Endothelial cell of umbilical vein (primary cell): ENCODE measurements around the gene B3GNT3. TPM values are rescaled to one million over a fixed set of nuclear protein-coding genes. Genes with fewer than 3 reads are reported as not detected.

Source experiments
- BruUV-seq: library from RNA; stranded (reverse); fragments of 400-500 nt; replicated peaks from 2 replicates; lab custom pipeline; 2021; lab: Mats Ljungman, UMichigan
- CTCF ChIA-PET: fragments of 300-600, 350-600 bp; sonication (Branson Sonifier 250); formaldehyde crosslinking; loops from one replicate; lab custom pipeline; 2021; ENCODE audit warnings: antibody characterized with exemption, inconsistent platforms; lab: Charles Lee
- POLR2A ChIA-PET: fragments of 300-600, 350-600 bp; sonication (Branson Sonifier 250); formaldehyde crosslinking; loops from one replicate; lab custom pipeline; 2021; ENCODE audit warnings: antibody characterized with exemption, inconsistent platforms; lab: Charles Lee
- DNase-seq: peaks from one replicate; pipeline ENCODE4 v3.0.0-alpha.2; 2011; ENCODE audit warnings: low read depth, low spot score
- FAIRE-seq: peaks from 2 replicates; lab custom pipeline; 2011; peaks lifted over from hg19 to GRCh38; lab: Jason Lieb, UNC
- H2AFZ ChIP-seq: 2 replicates; pipeline ENCODE4 v1.6.0; 2012; ENCODE audit warnings: low read depth, low read length, control low read depth, inconsistent platforms
- H3K27ac ChIP-seq: 2 replicates; pipeline ENCODE4 v1.5.1; 2011; ENCODE audit warnings: low read depth, mild to moderate bottlenecking, control low read depth, low read length, moderate library complexity; ENCODE audit not compliant: insufficient read depth
- H3K27me3 ChIP-seq, 2 experiments: 2 replicates each; pipeline versions ENCODE4 v1.6.0 to v1.6.1; 2011; ENCODE audit warnings: low read length in 2 of 2, mixed read lengths in 1 of 2; ENCODE audit not compliant: control insufficient read depth in 2 of 2, insufficient read depth in 2 of 2
- H3K36me3 ChIP-seq, 2 experiments: 2 replicates in 1 of 2; 3 replicates in 1 of 2; pipeline ENCODE4 v1.5.1; 2011; ENCODE audit warnings: low read length in 2 of 2, mild to moderate bottlenecking in 1 of 2, moderate library complexity in 1 of 2; ENCODE audit not compliant: control insufficient read depth in 2 of 2, insufficient read depth in 2 of 2; ENCODE audit errors: extremely low read depth in 1 of 2
- H3K4me1 ChIP-seq: 3 replicates; pipeline ENCODE4 v1.5.1; 2011; ENCODE audit warnings: mild to moderate bottlenecking, low read length; ENCODE audit not compliant: control insufficient read depth, insufficient read depth; ENCODE audit errors: extremely low read depth
- H3K4me2 ChIP-seq: 2 replicates; pipeline ENCODE4 v1.6.1; 2011; ENCODE audit warnings: low read length, control low read depth, mixed read lengths; ENCODE audit not compliant: insufficient read depth
- H3K4me3 ChIP-seq, 3 experiments: fragments of 200-600 bp in 1 of 3; sonication (generic), shearing (Covaris generic) in 1 of 3; replicated peaks in 1 of 3; 2 replicates each; pipeline ENCODE4 v1.5.1; 2011 to 2016; ENCODE audit warnings: control low read depth in 3 of 3, low read length in 3 of 3, mild to moderate bottlenecking in 2 of 3, inconsistent platforms in 1 of 3, low read depth in 1 of 3, moderate library complexity in 1 of 3; ENCODE audit not compliant: insufficient read depth in 1 of 3
- H3K79me2 ChIP-seq: 2 replicates; pipeline ENCODE4 v1.6.0; 2012; ENCODE audit warnings: low read length, inconsistent platforms; ENCODE audit not compliant: control insufficient read depth, insufficient read depth
- H3K9ac ChIP-seq: replicated peaks from 2 replicates; pipeline ENCODE3; 2011; ENCODE audit warnings: low read length, control low read depth; ENCODE audit not compliant: insufficient read depth; ENCODE audit errors: extremely low read depth
- H3K9me1 ChIP-seq: replicated peaks from 3 replicates; pipeline ENCODE4 v1.6.0; 2011; ENCODE audit warnings: mild to moderate bottlenecking, low read length; ENCODE audit not compliant: control insufficient read depth, insufficient read depth; ENCODE audit errors: extremely low read depth
- H3K9me3 ChIP-seq: replicated peaks from 2 replicates; pipeline ENCODE4 v1.5.1; 2012; ENCODE audit warnings: low read length, inconsistent platforms; ENCODE audit not compliant: control insufficient read depth, insufficient read depth
- H4K20me1 ChIP-seq: replicated peaks from 2 replicates; pipeline ENCODE3; 2011; ENCODE audit warnings: mild to moderate bottlenecking, low read length; ENCODE audit not compliant: control insufficient read depth, insufficient read depth; ENCODE audit errors: extremely low read depth
- EZH2 ChIP-seq: IDR thresholded peaks from 2 replicates; pipeline ENCODE4 v1.6.1; 2012; ENCODE audit warnings: borderline replicate concordance, low read depth, mild to moderate bottlenecking, moderate library complexity, low read length, inconsistent platforms; ENCODE audit not compliant: severe bottlenecking
- FOS ChIP-seq: IDR thresholded peaks from 2 replicates; pipeline ENCODE4 v1.6.1; 2011; ENCODE audit warnings: mild to moderate bottlenecking, low read length, moderate library complexity, borderline replicate concordance; ENCODE audit not compliant: insufficient read depth
- GATA2 ChIP-seq: IDR thresholded peaks from 2 replicates; pipeline ENCODE4 v1.7.0; 2011; ENCODE audit warnings: low read depth, mild to moderate bottlenecking, moderate library complexity, mixed read lengths, low read length; ENCODE audit not compliant: insufficient read length, insufficient read depth
- JUN ChIP-seq: IDR thresholded peaks from 2 replicates; pipeline ENCODE4 v1.6.1; 2011; ENCODE audit warnings: borderline replicate concordance, low read depth; ENCODE audit not compliant: insufficient read length, insufficient read depth
- MYC ChIP-seq: IDR thresholded peaks from one replicate; pipeline ENCODE4 v1.6.1; 2011; ENCODE audit warnings: mild to moderate bottlenecking, low read depth, low read length
- POLR2A ChIP-seq: IDR thresholded peaks from 2 replicates; pipeline ENCODE4 v1.6.1; 2012; ENCODE audit warnings: low read depth, mild to moderate bottlenecking, control low read depth, low read length
- POLR2AphosphoS5 ChIP-seq: IDR thresholded peaks from 2 replicates; pipeline ENCODE4 v1.6.1; 2012; ENCODE audit warnings: low read depth, mild to moderate bottlenecking, control low read depth, low read length, moderate library complexity; ENCODE audit not compliant: insufficient read depth
- dilution Hi-C: fragments of 300-500 bp; cut with MboI; formaldehyde crosslinking; loops from one replicate; pipeline ENCODE4 v1.15.0; 2019; ENCODE audit warnings: low sequenced_read_pairs; ENCODE audit not compliant: extremely low pct_ligation_motif_present
- intact Hi-C: fragments of 100-400 bp; cut with micrococcal nuclease; formaldehyde crosslinking; loops from one replicate; pipeline ENCODE4 v1.10.0; 2022
- polyA plus RNA-seq, 4 experiments: library from polyadenylated mRNA; depleted of rRNA in 3 of 4; stranded (reverse) in 3 of 4; unstranded in 1 of 4; fragments of >200 nt; gene quantifications; 2 replicates each; pipeline versions ENCODE4 v1.2.1 to v1.2.3, GENCODE V29; 2011 to 2012; ENCODE audit warnings: missing spikeins in 1 of 4
- total RNA-seq: library from RNA; stranded (reverse); gene quantifications from 2 replicates; pipeline ENCODE4 v1.2.3, GENCODE V29; 2021
- TF ChIP-seq, protein P1 (sequence below), 2 donors: IDR thresholded peaks; 1 replicate in 1 of 2; 2 replicates in 1 of 2; pipeline ENCODE4 v1.5.1; 2011; ENCODE audit warnings: low read length in 2 of 2, mild to moderate bottlenecking in 2 of 2, moderate library complexity in 2 of 2, control low read depth in 1 of 2, inconsistent platforms in 1 of 2, low read depth in 1 of 2; ENCODE audit not compliant: insufficient read depth in 1 of 2; ENCODE audit errors: extremely low read depth in 1 of 2
- TF ChIP-seq, protein P2 (sequence below): IDR thresholded peaks from 2 replicates; pipeline ENCODE4 v1.6.1; 2011; ENCODE audit not compliant: insufficient read depth, insufficient read length

B3GNT3 gene
- total and polyA plus RNA-seq, 2 donors (not counting 3 experiments of a cell fraction or from before 2014, with no cell fraction given), result 0.10 TPM; not detected in 1

DNA sequence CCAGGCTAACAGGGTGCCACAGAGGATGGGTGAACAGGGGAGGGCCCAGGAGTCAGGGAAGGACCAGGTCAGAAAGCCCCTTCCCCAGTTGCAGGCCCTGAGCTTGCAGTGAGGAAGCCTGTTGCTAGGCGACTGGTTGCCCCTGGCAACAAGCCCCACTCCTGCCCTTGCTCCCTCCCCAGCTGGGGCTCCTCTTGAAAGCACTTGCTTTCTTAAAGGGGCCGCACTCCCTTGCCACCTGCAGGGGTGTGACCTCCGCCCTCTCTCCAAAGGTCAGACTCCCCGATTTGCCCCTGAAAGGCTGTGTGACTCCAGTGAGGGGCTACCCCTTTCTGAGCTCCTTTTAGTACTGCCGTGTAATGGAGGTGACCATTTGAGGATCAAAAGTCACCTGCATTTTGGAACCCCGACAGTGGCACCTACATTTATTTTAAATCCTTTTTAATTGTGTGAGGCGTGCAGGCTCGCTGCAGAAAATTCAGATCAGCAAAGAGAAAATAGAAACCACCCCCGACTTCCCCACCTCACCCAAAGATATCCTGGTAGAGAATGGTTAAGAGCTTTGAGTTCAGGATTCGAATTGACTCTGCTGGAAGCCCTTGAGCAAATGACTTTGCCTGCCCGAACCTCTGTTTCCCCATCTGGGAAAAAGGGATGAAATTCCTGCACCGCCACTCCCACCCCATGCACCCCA is 38.8 kb upstream of the B3GNT3 start:
- DNase-seq (no peak), FAIRE-seq (no peak)
- no peaks in the 10 kb centered on the region for H4K20me1 ChIP-seq
- no peaks in the 10 kb centered on the region for H3K36me3 ChIP-seq
- H3K9ac ChIP-seq, result no peak overlapping the region
- no peak overlapping the region for H3K4me2 ChIP-seq
- H3K4me1 ChIP-seq, result peaks cover 3% of the 10 kb centered on the region
- no peaks in the 10 kb centered on the region for H3K27me3 ChIP-seq
- intact Hi-C loops, result no loop called here
- ChIA-PET POLR2A (no interaction called here), CTCF (interaction anchor here (0.7 to 1.6 kb wide), 2 partner anchors 11 to 40 kb away, joined by 3 to 7 read pairs; no protein-coding TSS in a partner anchor)
- no peaks in the 10 kb centered on the region for H3K9me3 ChIP-seq
- no peaks in the 10 kb centered on the region for H3K79me2 ChIP-seq
- dilution Hi-C loops, result no loop called here
- H3K27ac ChIP-seq, result no peak overlapping the region
- H2AFZ ChIP-seq, result no peak overlapping the region
- no peak overlapping the region for H3K4me3 ChIP-seq
- no peak for TF ChIP-seq JUN
- no peak for TF ChIP-seq MYC
- TF ChIP-seq FOS, result no peak
- TF ChIP-seq POLR2A, result no peak
- TF ChIP-seq POLR2AphosphoS5, result no peak
- TF ChIP-seq GATA2, result no peak
- TF ChIP-seq, protein P1, sequence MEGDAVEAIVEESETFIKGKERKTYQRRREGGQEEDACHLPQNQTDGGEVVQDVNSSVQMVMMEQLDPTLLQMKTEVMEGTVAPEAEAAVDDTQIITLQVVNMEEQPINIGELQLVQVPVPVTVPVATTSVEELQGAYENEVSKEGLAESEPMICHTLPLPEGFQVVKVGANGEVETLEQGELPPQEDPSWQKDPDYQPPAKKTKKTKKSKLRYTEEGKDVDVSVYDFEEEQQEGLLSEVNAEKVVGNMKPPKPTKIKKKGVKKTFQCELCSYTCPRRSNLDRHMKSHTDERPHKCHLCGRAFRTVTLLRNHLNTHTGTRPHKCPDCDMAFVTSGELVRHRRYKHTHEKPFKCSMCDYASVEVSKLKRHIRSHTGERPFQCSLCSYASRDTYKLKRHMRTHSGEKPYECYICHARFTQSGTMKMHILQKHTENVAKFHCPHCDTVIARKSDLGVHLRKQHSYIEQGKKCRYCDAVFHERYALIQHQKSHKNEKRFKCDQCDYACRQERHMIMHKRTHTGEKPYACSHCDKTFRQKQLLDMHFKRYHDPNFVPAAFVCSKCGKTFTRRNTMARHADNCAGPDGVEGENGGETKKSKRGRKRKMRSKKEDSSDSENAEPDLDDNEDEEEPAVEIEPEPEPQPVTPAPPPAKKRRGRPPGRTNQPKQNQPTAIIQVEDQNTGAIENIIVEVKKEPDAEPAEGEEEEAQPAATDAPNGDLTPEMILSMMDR (IDR thresholded peaks at IDR 0.05; ENCODE audit: extremely low read depth in 1 of 2, insufficient read depth in 1 of 2, low read depth in 1 of 2, low read length in 2 of 2), result no peak
- TF ChIP-seq EZH2, result no peak
- TF ChIP-seq, protein P2, sequence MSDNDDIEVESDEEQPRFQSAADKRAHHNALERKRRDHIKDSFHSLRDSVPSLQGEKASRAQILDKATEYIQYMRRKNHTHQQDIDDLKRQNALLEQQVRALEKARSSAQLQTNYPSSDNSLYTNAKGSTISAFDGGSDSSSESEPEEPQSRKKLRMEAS, result no peak
- H3K9me1 ChIP-seq, result no peaks in the 10 kb centered on the region
- BruUV-seq, result no TSS peak
